DOHH2 (cell line): Measurements from ENCODE around the gene ATP8B3.

Experiments
- CTCF ChIP-seq: fragments of 200-600 bp; sonication (generic); IDR thresholded peaks from one replicate; pipeline ENCODE4 v1.5.1; 2014; ENCODE audit warnings: antibody characterized with exemption, mild to moderate bottlenecking, low read depth, low read length; ENCODE audit not compliant: poor library complexity, severe bottlenecking
- EZH2phosphoT487 ChIP-seq: fragments of 200-600 bp; sonication (generic); IDR thresholded peaks from 2 replicates; pipeline ENCODE4 v1.6.1; 2017; ENCODE audit warnings: borderline replicate concordance, mild to moderate bottlenecking, antibody characterized with exemption, low read length, moderate library complexity, mixed read lengths

- TF ChIP-seq CTCF (no peak), EZH2phosphoT487 (no peak)
Observed at GRCh38 chr19:1794424-1795172, 17.5 kb downstream of the ATP8B3 start.
